ENCODE data around the gene IGFBP5. TPM values are rescaled to one million over a fixed set of nuclear protein-coding genes. Genes with fewer than 3 reads are reported as not detected.

The IGFBP5 gene
- total and polyA plus RNA-seq, 10 of the 15 experiments (the other 5 are each of a cell fraction or from before 2014, with no cell fraction given) = 2.8 TPM; not detected in 9

DNA sequence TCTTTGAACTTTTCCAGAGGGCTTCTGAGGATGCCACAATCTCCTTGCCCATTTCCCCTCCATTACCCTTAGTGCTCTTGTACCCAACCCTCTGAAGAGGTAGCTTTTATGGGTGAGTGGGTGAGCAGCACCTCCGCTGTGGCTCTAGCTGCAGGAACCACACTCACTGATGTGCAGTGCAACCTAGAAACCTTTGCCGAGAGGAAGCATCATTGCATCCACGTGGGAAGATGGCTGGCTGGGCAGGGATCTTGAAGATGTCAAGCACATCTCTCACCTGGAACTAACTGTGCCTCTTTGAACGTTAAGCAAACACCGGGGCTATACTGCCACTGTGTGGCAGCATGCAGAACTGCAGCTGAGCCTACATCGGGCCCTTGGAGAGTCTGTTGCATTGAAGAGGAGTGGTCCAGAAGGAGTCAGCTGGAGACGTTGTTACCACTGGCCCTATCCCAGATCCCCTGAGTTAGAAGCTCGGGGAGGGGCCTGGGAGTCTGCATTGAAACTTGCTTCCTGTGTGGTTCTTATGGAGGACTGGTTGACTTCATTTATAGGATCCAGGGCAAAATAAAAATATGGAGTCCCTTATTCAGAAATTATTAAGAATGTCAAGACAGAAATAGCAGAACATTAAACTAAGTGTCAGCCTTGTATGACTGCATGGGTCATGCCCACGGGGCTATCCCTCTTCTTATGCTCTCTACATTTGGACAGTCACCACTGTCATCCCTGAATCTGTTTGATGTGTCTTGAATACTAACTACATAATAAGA is 28.7 kb downstream of the IGFBP5 start (continued):
- TF ChIP-seq, protein P1, sequence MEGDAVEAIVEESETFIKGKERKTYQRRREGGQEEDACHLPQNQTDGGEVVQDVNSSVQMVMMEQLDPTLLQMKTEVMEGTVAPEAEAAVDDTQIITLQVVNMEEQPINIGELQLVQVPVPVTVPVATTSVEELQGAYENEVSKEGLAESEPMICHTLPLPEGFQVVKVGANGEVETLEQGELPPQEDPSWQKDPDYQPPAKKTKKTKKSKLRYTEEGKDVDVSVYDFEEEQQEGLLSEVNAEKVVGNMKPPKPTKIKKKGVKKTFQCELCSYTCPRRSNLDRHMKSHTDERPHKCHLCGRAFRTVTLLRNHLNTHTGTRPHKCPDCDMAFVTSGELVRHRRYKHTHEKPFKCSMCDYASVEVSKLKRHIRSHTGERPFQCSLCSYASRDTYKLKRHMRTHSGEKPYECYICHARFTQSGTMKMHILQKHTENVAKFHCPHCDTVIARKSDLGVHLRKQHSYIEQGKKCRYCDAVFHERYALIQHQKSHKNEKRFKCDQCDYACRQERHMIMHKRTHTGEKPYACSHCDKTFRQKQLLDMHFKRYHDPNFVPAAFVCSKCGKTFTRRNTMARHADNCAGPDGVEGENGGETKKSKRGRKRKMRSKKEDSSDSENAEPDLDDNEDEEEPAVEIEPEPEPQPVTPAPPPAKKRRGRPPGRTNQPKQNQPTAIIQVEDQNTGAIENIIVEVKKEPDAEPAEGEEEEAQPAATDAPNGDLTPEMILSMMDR (IDR thresholded peaks at IDR 0.05 in 2 of 3, conservative IDR thresholded peaks at IDR 0.05 in 1 of 3; ENCODE audit: control insufficient read depth in 2 of 3, extremely low read depth in 1 of 3, insufficient read depth in 1 of 3, low read depth in 3 of 3, low read length in 3 of 3) = peak; percentile 98 to 100 (median 98)
- TF ChIP-seq GABPA (IDR thresholded peaks at IDR 0.05; ENCODE audit: low read depth) = no peak
- TF ChIP-seq SPI1 (IDR thresholded peaks at IDR 0.05; ENCODE audit: borderline replicate concordance, insufficient read depth, low read depth, low read length) = no peak
- TF ChIP-seq JUND (IDR thresholded peaks at IDR 0.05; ENCODE audit: low read depth, low read length) = no peak
- TF ChIP-seq SP1 (IDR thresholded peaks at IDR 0.05; ENCODE audit: low read depth, low read length) = peak; percentile 12
- TF ChIP-seq RAD51 (IDR thresholded peaks at IDR 0.05) = no peak
- TF ChIP-seq ZSCAN29 (IDR thresholded peaks at IDR 0.05) = no peak
- no peak for TF ChIP-seq TCF7 (IDR thresholded peaks at IDR 0.05; ENCODE audit: borderline replicate concordance)

DNA sequence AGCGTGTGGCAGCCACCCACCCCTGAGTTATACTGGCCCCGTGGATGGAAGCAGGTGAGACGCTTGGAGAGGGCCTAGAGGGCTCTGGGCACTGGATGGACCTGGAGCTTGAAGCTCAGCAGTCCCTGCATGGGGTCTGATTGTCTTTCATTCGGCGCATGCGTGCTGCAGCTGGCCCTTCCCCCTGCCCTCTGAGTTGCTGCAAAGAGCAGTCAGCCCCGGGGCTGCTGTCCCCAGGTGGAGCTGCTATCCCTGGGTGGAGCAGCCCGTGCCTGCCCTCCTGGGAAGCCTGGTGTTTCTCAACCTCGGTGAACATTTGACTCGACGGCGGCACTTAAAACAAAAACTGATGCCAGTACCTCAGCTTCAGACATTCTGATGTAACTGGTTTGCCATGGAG is 29.6 kb downstream of the IGFBP5 start:
- Histone ChIP-seq H3K36me3 (ENCODE audit: control insufficient read depth in 2 of 2, insufficient read depth in 2 of 2, low read length in 1 of 2) (no peaks in the 10 kb centered on the region), H3K27ac (ENCODE audit: control insufficient read depth, insufficient read depth) (no peak overlapping the region), H4K20me1 (ENCODE audit: control insufficient read depth, insufficient read depth) (no peaks in the 10 kb centered on the region), H3K4me1 (ENCODE audit: control insufficient read depth, insufficient read depth, low read length) (no peaks in the 10 kb centered on the region), H3K27me3 (replicated peaks in 1 of 2; ENCODE audit: control insufficient read depth in 2 of 2, insufficient read depth in 2 of 2, low read length in 1 of 2) (peaks cover under 1 to 2% of the 10 kb centered on the region in 2 experiments; a peak in 3 of 4 replicates), H2AFZ (ENCODE audit: control insufficient read depth, low read depth, low read length) (no peak overlapping the region), H3K9me3 (replicated peaks; ENCODE audit: control insufficient read depth, insufficient read depth, low read length) (no peaks in the 10 kb centered on the region), H3K4me2 (ENCODE audit: control insufficient read depth, insufficient read depth) (no peak overlapping the region), H3K9ac (ENCODE audit: control insufficient read depth, insufficient read depth, low read length) (no peak overlapping the region), H3K79me2 (ENCODE audit: control insufficient read depth, insufficient read depth, low read length) (no peaks in the 10 kb centered on the region), H3K4me3 (no peak overlapping the region)
- ChIA-PET CTCF (interaction anchor here (1.0 to 14.2 kb wide), 16 partner anchors 10 to 715 kb away, joined by 3 to 475 read pairs (median 4); no protein-coding TSS in a partner anchor), RAD21 (ENCODE audit: unreplicated experiment) (interaction anchor here (1.0 to 12.2 kb wide), 6 partner anchors 9 to 557 kb away, joined by 3 to 239 read pairs (median 4); partner anchors contain the start of genes RPL37A and XRCC5), SMC1A (ENCODE audit: uncharacterized antibody, unreplicated experiment) (interaction anchor here (0.9 to 12.7 kb wide), 7 partner anchors 14 to 556 kb away, joined by 3 to 226 read pairs (median 3); no protein-coding TSS in a partner anchor), POLR2A (no interaction called here)
- BruUV-seq (replicated peaks) = no TSS peak
- ATAC-seq (no peak), DNase-seq (ENCODE audit: low read depth, low spot score) (no peak), FAIRE-seq (no peak)
- intact Hi-C loops (cut with micrococcal nuclease; ENCODE audit: unreplicated experiment) = loop anchor here (1.0 to 10.0 kb wide), 5 partner anchors 146 to 631 kb away; partner anchors contain the start of gene SMARCAL1
- 56% methylated on average over 12 of the region's 12 CpGs for WGBS (ENCODE audit: insufficient coverage, insufficient replicate concordance, low lambda C conversion rate, missing lambda C conversion rate)
- in situ Hi-C loops (cut with MboI) = loop anchor here (5.0 to 10.0 kb wide), 3 partner anchors 148 to 721 kb away; no protein-coding TSS in a partner anchor
- TF ChIP-seq ZNF274 (IDR thresholded peaks at IDR 0.05; ENCODE audit: insufficient read depth, insufficient read length) (no peak), POLR2A (IDR thresholded peaks at IDR 0.05; ENCODE audit: low read depth, low read length) (no peak), RFX5 (IDR thresholded peaks at IDR 0.05; ENCODE audit: low read depth, low read length) (no peak), CHD4 (IDR thresholded peaks at IDR 0.05) (no peak), JUNB (IDR thresholded peaks at IDR 0.05) (no peak), IKZF2 (IDR thresholded peaks at IDR 0.05) (no peak), SMAD1 (IDR thresholded peaks at IDR 0.05; ENCODE audit: low read depth, partially characterized antibody) (no peak)
- TF ChIP-seq, protein P2, sequence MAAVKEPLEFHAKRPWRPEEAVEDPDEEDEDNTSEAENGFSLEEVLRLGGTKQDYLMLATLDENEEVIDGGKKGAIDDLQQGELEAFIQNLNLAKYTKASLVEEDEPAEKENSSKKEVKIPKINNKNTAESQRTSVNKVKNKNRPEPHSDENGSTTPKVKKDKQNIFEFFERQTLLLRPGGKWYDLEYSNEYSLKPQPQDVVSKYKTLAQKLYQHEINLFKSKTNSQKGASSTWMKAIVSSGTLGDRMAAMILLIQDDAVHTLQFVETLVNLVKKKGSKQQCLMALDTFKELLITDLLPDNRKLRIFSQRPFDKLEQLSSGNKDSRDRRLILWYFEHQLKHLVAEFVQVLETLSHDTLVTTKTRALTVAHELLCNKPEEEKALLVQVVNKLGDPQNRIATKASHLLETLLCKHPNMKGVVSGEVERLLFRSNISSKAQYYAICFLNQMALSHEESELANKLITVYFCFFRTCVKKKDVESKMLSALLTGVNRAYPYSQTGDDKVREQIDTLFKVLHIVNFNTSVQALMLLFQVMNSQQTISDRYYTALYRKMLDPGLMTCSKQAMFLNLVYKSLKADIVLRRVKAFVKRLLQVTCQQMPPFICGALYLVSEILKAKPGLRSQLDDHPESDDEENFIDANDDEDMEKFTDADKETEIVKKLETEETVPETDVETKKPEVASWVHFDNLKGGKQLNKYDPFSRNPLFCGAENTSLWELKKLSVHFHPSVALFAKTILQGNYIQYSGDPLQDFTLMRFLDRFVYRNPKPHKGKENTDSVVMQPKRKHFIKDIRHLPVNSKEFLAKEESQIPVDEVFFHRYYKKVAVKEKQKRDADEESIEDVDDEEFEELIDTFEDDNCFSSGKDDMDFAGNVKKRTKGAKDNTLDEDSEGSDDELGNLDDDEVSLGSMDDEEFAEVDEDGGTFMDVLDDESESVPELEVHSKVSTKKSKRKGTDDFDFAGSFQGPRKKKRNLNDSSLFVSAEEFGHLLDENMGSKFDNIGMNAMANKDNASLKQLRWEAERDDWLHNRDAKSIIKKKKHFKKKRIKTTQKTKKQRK (IDR thresholded peaks at IDR 0.05; ENCODE audit: low read depth, low read length) = no peak
- TF ChIP-seq, protein P3, sequence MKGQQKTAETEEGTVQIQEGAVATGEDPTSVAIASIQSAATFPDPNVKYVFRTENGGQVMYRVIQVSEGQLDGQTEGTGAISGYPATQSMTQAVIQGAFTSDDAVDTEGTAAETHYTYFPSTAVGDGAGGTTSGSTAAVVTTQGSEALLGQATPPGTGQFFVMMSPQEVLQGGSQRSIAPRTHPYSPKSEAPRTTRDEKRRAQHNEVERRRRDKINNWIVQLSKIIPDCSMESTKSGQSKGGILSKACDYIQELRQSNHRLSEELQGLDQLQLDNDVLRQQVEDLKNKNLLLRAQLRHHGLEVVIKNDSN (IDR thresholded peaks at IDR 0.05; ENCODE audit: borderline replicate concordance, extremely low read length, insufficient read depth, low read depth, low read length) = no peak

All from GM12878 (cell line).